Calu3 (cell line): ENCODE data around the gene CLIC1. TPM values are rescaled to one million over a fixed set of nuclear protein-coding genes. Genes with fewer than 3 reads are reported as not detected.
A peak's percentile ranks its signal among the peaks of the same experiment; 100 is the strongest.

ENCODE experiments used
- BruUV-seq: library from RNA; stranded (reverse); fragments of 400-500 nt; replicated peaks from 2 replicates; lab custom pipeline; 2021; lab: Mats Ljungman, UMichigan
- CTCF ChIA-PET: fragments of 300-600 bp; sonication (Branson Sonifier 250); formaldehyde crosslinking; loops from one replicate; lab custom pipeline; 2022; ENCODE audit warnings: antibody characterized with exemption; lab: Charles Lee
- DNase-seq: peaks from one replicate; pipeline ENCODE4 v3.0.0; 2022
- H3K27ac Mint-ChIP-seq: one replicate; pipeline ENCODE4 v1.8.0; 2022; ENCODE audit warnings: mixed read lengths; ENCODE audit not compliant: unreplicated experiment
- H3K27me3 Mint-ChIP-seq: one replicate; pipeline ENCODE4 v1.8.0; 2022; ENCODE audit warnings: mixed read lengths; ENCODE audit not compliant: unreplicated experiment
- H3K36me3 Mint-ChIP-seq: one replicate; pipeline ENCODE4 v1.8.0; 2022; ENCODE audit warnings: mild to moderate bottlenecking, moderate library complexity, mixed read lengths; ENCODE audit not compliant: insufficient read depth, unreplicated experiment
- H3K4me1 Mint-ChIP-seq: one replicate; pipeline ENCODE4 v1.8.0; 2022; ENCODE audit warnings: mild to moderate bottlenecking, low read depth, mixed read lengths; ENCODE audit not compliant: unreplicated experiment
- H3K4me3 Mint-ChIP-seq: one replicate; pipeline ENCODE4 v1.8.0; 2022; ENCODE audit warnings: mild to moderate bottlenecking, low read depth, moderate library complexity, mixed read lengths; ENCODE audit not compliant: unreplicated experiment
- H3K9me3 Mint-ChIP-seq: one replicate; pipeline ENCODE4 v1.8.0; 2022; ENCODE audit warnings: low read depth, mixed read lengths; ENCODE audit not compliant: unreplicated experiment
- intact Hi-C: fragments of 100-400 bp; cut with micrococcal nuclease; formaldehyde crosslinking; loops from one replicate; pipeline ENCODE4 v1.10.0; 2022; ENCODE audit not compliant: unreplicated experiment
- total RNA-seq: library from RNA; stranded (reverse); gene quantifications from 2 replicates; pipeline ENCODE4 v1.2.3, GENCODE V29; 2022
- TF ChIP-seq, protein P1 (sequence below): fragments of 200-600 bp; IDR thresholded peaks from one replicate; pipeline ENCODE4 v1.8.0; 2022; ENCODE audit warnings: antibody characterized with exemption; ENCODE audit not compliant: unreplicated experiment

The CLIC1 gene
- total RNA-seq, 1 experiment from 2014 or later, result 943 TPM

GRCh38 chr6:31691078-31691463 lies 45.3 kb downstream of the CLIC1 start:
- CTCF ChIA-PET, result interaction anchor here (0.6 to 2.6 kb wide), 6 partner anchors 10 to 249 kb away, joined by 3 to 14 read pairs (median 8); partner anchors contain the start of genes LY6G5C and MSH5
- H3K27ac Mint-ChIP-seq, result no peak overlapping the region
- H3K27me3 Mint-ChIP-seq, result no peaks in the 10 kb centered on the region
- no peak overlapping the region for H3K4me3 Mint-ChIP-seq
- intact Hi-C loops, result no loop called here
- DNase-seq, result no peak
- TF ChIP-seq, protein P1, sequence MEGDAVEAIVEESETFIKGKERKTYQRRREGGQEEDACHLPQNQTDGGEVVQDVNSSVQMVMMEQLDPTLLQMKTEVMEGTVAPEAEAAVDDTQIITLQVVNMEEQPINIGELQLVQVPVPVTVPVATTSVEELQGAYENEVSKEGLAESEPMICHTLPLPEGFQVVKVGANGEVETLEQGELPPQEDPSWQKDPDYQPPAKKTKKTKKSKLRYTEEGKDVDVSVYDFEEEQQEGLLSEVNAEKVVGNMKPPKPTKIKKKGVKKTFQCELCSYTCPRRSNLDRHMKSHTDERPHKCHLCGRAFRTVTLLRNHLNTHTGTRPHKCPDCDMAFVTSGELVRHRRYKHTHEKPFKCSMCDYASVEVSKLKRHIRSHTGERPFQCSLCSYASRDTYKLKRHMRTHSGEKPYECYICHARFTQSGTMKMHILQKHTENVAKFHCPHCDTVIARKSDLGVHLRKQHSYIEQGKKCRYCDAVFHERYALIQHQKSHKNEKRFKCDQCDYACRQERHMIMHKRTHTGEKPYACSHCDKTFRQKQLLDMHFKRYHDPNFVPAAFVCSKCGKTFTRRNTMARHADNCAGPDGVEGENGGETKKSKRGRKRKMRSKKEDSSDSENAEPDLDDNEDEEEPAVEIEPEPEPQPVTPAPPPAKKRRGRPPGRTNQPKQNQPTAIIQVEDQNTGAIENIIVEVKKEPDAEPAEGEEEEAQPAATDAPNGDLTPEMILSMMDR, result no peak
- peaks cover 51% of the 10 kb centered on the region for H3K36me3 Mint-ChIP-seq
- peaks cover 16% of the 10 kb centered on the region for H3K4me1 Mint-ChIP-seq
- H3K9me3 Mint-ChIP-seq, result no peaks in the 10 kb centered on the region
- no TSS peak for BruUV-seq

- intact Hi-C loops, result no loop called here
- DNase-seq, result peak; percentile 27
Measured at GRCh38 chr6:31690231-31691077, 45.9 kb downstream of the CLIC1 start.

GRCh38 chr6:31689249-31690110 lies 46.9 kb downstream of the CLIC1 start:
- H3K36me3 Mint-ChIP-seq, result peaks cover 46% of the 10 kb centered on the region
- no peak overlapping the region for H3K27ac Mint-ChIP-seq
- CTCF ChIA-PET, result interaction anchor here (1.0 to 2.6 kb wide), 7 partner anchors 8 to 86 kb away, joined by 3 to 8 read pairs (median 4); partner anchors contain the start of genes LY6G5C and MSH5
- peak; percentile 43 for DNase-seq
- no peak overlapping the region for H3K4me3 Mint-ChIP-seq
- intact Hi-C loops, result no loop called here
- TF ChIP-seq, protein P1, result peak; percentile 44
- H3K9me3 Mint-ChIP-seq, result no peaks in the 10 kb centered on the region
- H3K27me3 Mint-ChIP-seq, result no peaks in the 10 kb centered on the region
- H3K4me1 Mint-ChIP-seq, result peaks cover 16% of the 10 kb centered on the region
- BruUV-seq, result no TSS peak

More at GRCh38 chr6:31690231-31691077, 45.9 kb downstream of the CLIC1 start:
- Mint-ChIP-seq H3K9me3 (no peaks in the 10 kb centered on the region), H3K27me3 (no peaks in the 10 kb centered on the region), H3K4me1 (peaks cover 16% of the 10 kb centered on the region), H3K27ac (no peak overlapping the region), H3K36me3 (peaks cover 49% of the 10 kb centered on the region), H3K4me3 (no peak overlapping the region)
- BruUV-seq, result no TSS peak
- TF ChIP-seq, protein P1, result no peak
- CTCF ChIA-PET, result interaction anchor here (0.6 to 2.6 kb wide), 10 partner anchors 9 to 249 kb away, joined by 3 to 14 read pairs (median 4); partner anchors contain the start of genes LY6G5C and MSH5
